SK-N-SH (cell line): ENCODE results near the gene TPSB2. TPM values are rescaled to one million over a fixed set of nuclear protein-coding genes. Genes with fewer than 3 reads are reported as not detected.

Experiments
- CTCF ChIA-PET: fragments of 300-600, 350-600 bp; formaldehyde crosslinking; extraction: SDS; loops from one replicate; lab custom pipeline; 2021; lab: Yijun Ruan, JAX
- POLR2A ChIA-PET: fragments of 350-600 bp; sonication (Branson Sonifier 250); formaldehyde crosslinking; extraction: SDS; loops from one replicate; lab custom pipeline; 2020; ENCODE audit warnings: antibody characterized with exemption, inconsistent platforms; lab: Yijun Ruan, JAX
- DNase-seq: peaks from one replicate; pipeline ENCODE4 v3.0.0; 2012
- H2AFZ ChIP-seq: fragments of 200-600 bp; sonication (generic); 2 replicates; pipeline ENCODE4 v1.8.1; 2016; ENCODE audit warnings: antibody characterized with exemption, mild to moderate bottlenecking, low read depth
- H3F3A ChIP-seq: fragments of 200-600 bp; sonication (generic); replicated peaks from 2 replicates; pipeline ENCODE3; 2016; ENCODE audit warnings: antibody characterized with exemption, mild to moderate bottlenecking; ENCODE audit not compliant: insufficient read depth
- H3K27ac ChIP-seq, 2 experiments: fragments of 200-500 bp in 1 of 2; fragments of 200-600 bp in 1 of 2; sonication (Bioruptor generic) in 1 of 2; sonication (generic), shearing (Covaris generic) in 1 of 2; 2 replicates each; pipeline versions ENCODE4 v1.5.1 to v1.6.1; 2014 to 2016; ENCODE audit warnings: low read depth in 2 of 2, inconsistent platforms in 1 of 2, low read length in 1 of 2, mild to moderate bottlenecking in 1 of 2, mixed read lengths in 1 of 2
- H3K27me3 ChIP-seq: fragments of 200-600 bp; sonication (generic), shearing (Covaris generic); 2 replicates; pipeline ENCODE4 v1.6.1; 2016; ENCODE audit warnings: mixed run types; ENCODE audit not compliant: insufficient read depth
- H3K36me3 ChIP-seq, 2 experiments: fragments of 200-500 bp in 1 of 2; fragments of 200-600 bp in 1 of 2; sonication (Bioruptor generic) in 1 of 2; sonication (generic) in 1 of 2; replicated peaks in 1 of 2; 2 replicates each; pipeline versions ENCODE3 to v1.5.1; 2014 to 2016; ENCODE audit warnings: low read length in 1 of 2, mild to moderate bottlenecking in 1 of 2; ENCODE audit not compliant: insufficient read depth in 2 of 2, control insufficient read depth in 1 of 2
- H3K4me1 ChIP-seq, 2 experiments: fragments of 200-500 bp in 1 of 2; fragments of 200-600 bp in 1 of 2; sonication (Bioruptor generic) in 1 of 2; sonication (generic), shearing (Covaris generic) in 1 of 2; 2 replicates each; pipeline versions ENCODE4 v1.5.1 to v1.6.1; 2014 to 2016; ENCODE audit warnings: low read depth in 1 of 2, low read length in 1 of 2, mixed run types in 1 of 2; ENCODE audit not compliant: insufficient read depth in 2 of 2, control insufficient read depth in 1 of 2
- H3K4me2 ChIP-seq: fragments of 200-600 bp; sonication (generic), shearing (Covaris generic); 2 replicates; pipeline ENCODE4 v1.6.1; 2017; ENCODE audit warnings: mixed run types
- H3K4me3 ChIP-seq, 2 experiments: fragments of 200-500 bp in 1 of 2; fragments of 200-600 bp in 1 of 2; sonication (Bioruptor generic) in 1 of 2; sonication (generic), shearing (Covaris generic) in 1 of 2; 2 replicates each; pipeline versions ENCODE4 v1.5.1 to v1.8.1; 2014 to 2016; ENCODE audit warnings: low read depth in 2 of 2, inconsistent platforms in 1 of 2, low read length in 1 of 2, mild to moderate bottlenecking in 1 of 2, mixed read lengths in 1 of 2, moderate library complexity in 1 of 2
- H3K79me2 ChIP-seq: fragments of 200-600 bp; sonication (generic); 2 replicates; pipeline ENCODE4 v1.8.1; 2017; ENCODE audit warnings: mild to moderate bottlenecking; ENCODE audit not compliant: insufficient read depth
- H3K9ac ChIP-seq: fragments of 200-600 bp; sonication (generic); 2 replicates; pipeline ENCODE4 v1.6.1; 2017; ENCODE audit warnings: mixed run types
- H3K9me2 ChIP-seq: fragments of 200-600 bp; sonication (generic); 2 replicates; pipeline ENCODE4 v1.6.1; 2017; ENCODE audit warnings: mixed run types
- H3K9me3 ChIP-seq: fragments of 200-600 bp; sonication (generic); 2 replicates; pipeline ENCODE4 v1.6.1; 2017; ENCODE audit warnings: mixed run types, mild to moderate bottlenecking, moderate library complexity
- H4K20me1 ChIP-seq: fragments of 200-600 bp; sonication (generic); 2 replicates; pipeline ENCODE4 v1.6.1; 2017; ENCODE audit warnings: mild to moderate bottlenecking, mixed run types; ENCODE audit not compliant: insufficient read depth
- CHD2 ChIP-seq: fragments of 150-350 bp; IDR thresholded peaks from 2 replicates; pipeline ENCODE4 v1.6.1; 2018; ENCODE audit warnings: low read length; ENCODE audit not compliant: partially characterized antibody
- ELF1 ChIP-seq: IDR thresholded peaks from 2 replicates; pipeline ENCODE4 v1.4.0; 2012
- EP300 ChIP-seq, 2 experiments: IDR thresholded peaks; 2 replicates each; pipeline versions ENCODE4 v1.4.0 to v1.6.1; 2012; ENCODE audit warnings: borderline replicate concordance in 1 of 2, low read depth in 1 of 2, low read length in 1 of 2
- FOXM1 ChIP-seq: IDR thresholded peaks from 2 replicates; pipeline ENCODE4 v1.4.0; 2012; ENCODE audit warnings: low read depth, mild to moderate bottlenecking
- MXI1 ChIP-seq: IDR thresholded peaks from 2 replicates; pipeline ENCODE4 v1.6.1; 2012; ENCODE audit warnings: mild to moderate bottlenecking, low read depth, low read length, improper control_type of control experiment
- PBX3 ChIP-seq: IDR thresholded peaks from 2 replicates; pipeline ENCODE4; 2012
- RAD21 ChIP-seq: IDR thresholded peaks from 2 replicates; pipeline ENCODE4 v1.6.1; 2012; ENCODE audit warnings: mild to moderate bottlenecking, low read length
- RCOR1 ChIP-seq: fragments of 150-350 bp; IDR thresholded peaks from 2 replicates; pipeline ENCODE4 v1.6.1; 2017; ENCODE audit warnings: antibody characterized with exemption, low read length
- REST ChIP-seq: IDR thresholded peaks from 2 replicates; pipeline ENCODE4 v1.6.1; 2012; ENCODE audit warnings: mild to moderate bottlenecking, low read depth, low read length, moderate library complexity
- SMC3 ChIP-seq: IDR thresholded peaks from 2 replicates; pipeline ENCODE4 v1.6.1; 2012; ENCODE audit warnings: low read depth, low read length, improper control_type of control experiment
- USF1 ChIP-seq: IDR thresholded peaks from 2 replicates; pipeline ENCODE4 v1.4.0; 2012; ENCODE audit warnings: low read depth, borderline replicate concordance
- USF2 ChIP-seq: fragments of 150-350 bp; IDR thresholded peaks from 2 replicates; pipeline ENCODE4 v1.6.1; 2017; ENCODE audit warnings: antibody characterized with exemption, low read length, low read depth, borderline replicate concordance
- YY1 ChIP-seq: IDR thresholded peaks from 2 replicates; pipeline ENCODE4 v1.4.0; 2012; ENCODE audit warnings: low read depth, mild to moderate bottlenecking
- ZBTB33 ChIP-seq: IDR thresholded peaks from 2 replicates; pipeline ENCODE4 v1.4.0; 2012; ENCODE audit warnings: low read depth, borderline replicate concordance
- WGBS: methylation state at CpG from one replicate; pipeline ENCODE4 v1.1.6; 2017; ENCODE audit warnings: low lambda C conversion rate; 5-methylcytosine and 5-hydroxymethylcytosine counted together
- polyA plus RNA-seq, 3 experiments: library from polyadenylated mRNA; depleted of rRNA; stranded (reverse); fragments of >200 nt; gene quantifications; 2 replicates each; pipeline ENCODE4 v1.2.3, GENCODE V29; 2012

TPSB2 gene
- polyA plus RNA-seq, 1 of the 3 experiments (the other 2 are of a cell fraction), result not detected

GRCh38 chr16:1220098-1220728 lies 9.8 kb downstream of the TPSB2 start (continued):
- TF ChIP-seq MXI1, result no peak
- TF ChIP-seq USF1, result no peak
- TF ChIP-seq ELF1, result no peak
- no peak for TF ChIP-seq YY1
- no peak for TF ChIP-seq CHD2

- POLR2A ChIA-PET, result interaction anchor here (1.2 kb wide), 1 partner anchor 431 kb away, joined by 3 read pairs; the partner anchor contains the start of genes CHTF18 and RPUSD1
- WGBS, result 25% methylated on average over 23 of the region's 24 CpGs
Measured at GRCh38 chr16:1218930-1219611, 10.9 kb downstream of the TPSB2 start.

More at GRCh38 chr16:1218930-1219611, 10.9 kb downstream of the TPSB2 start:
- no peaks in the 10 kb centered on the region for H3K9me3 ChIP-seq
- no peaks in the 10 kb centered on the region for H3K4me1 ChIP-seq
- H3K9ac ChIP-seq, result no peak overlapping the region
- H3K27me3 ChIP-seq, result peaks cover 99% of the 10 kb centered on the region
- no peak for TF ChIP-seq USF2
- no peak for TF ChIP-seq EP300 (IDR thresholded peaks at IDR 0.05; ENCODE audit: borderline replicate concordance in 1 of 2, low read depth in 1 of 2, low read length in 1 of 2)
- TF ChIP-seq RCOR1, result no peak
- no peak for TF ChIP-seq ELF1
- TF ChIP-seq PBX3, result no peak
- no peak for TF ChIP-seq RAD21
- TF ChIP-seq FOXM1, result no peak
- TF ChIP-seq SMC3, result no peak
- TF ChIP-seq YY1, result no peak
- no peak for TF ChIP-seq REST
- TF ChIP-seq ZBTB33, result no peak
- H3K27ac ChIP-seq, result no peak overlapping the region
- CTCF ChIA-PET, result interaction anchor here (1.1 to 1.9 kb wide), 3 partner anchors 10 to 529 kb away, joined by 3 to 5 read pairs (median 4); no protein-coding TSS in a partner anchor
- no peaks in the 10 kb centered on the region for H3K9me2 ChIP-seq
- no peaks in the 10 kb centered on the region for H3K36me3 ChIP-seq
- H3K4me3 ChIP-seq, result no peak overlapping the region
- H3F3A ChIP-seq, result no peaks in the 10 kb centered on the region
- 0 out of 2 replicates have a peak, but pooled peaks cover 8% of the 10 kb centered on the region for H4K20me1 ChIP-seq
- H3K4me2 ChIP-seq, result no peak overlapping the region
- no peak for DNase-seq
- H3K79me2 ChIP-seq, result no peaks in the 10 kb centered on the region
- no peak overlapping the region for H2AFZ ChIP-seq
